Fibroblast of lung (primary cell): ENCODE data around the gene GVQW3.

Experiments used
- EZH2 ChIP-seq: IDR thresholded peaks from 2 replicates; pipeline ENCODE4 v1.5.1; 2012; ENCODE audit warnings: low read length, control low read depth, mild to moderate bottlenecking; ENCODE audit errors: missing control alignments
- TF ChIP-seq, protein P1 (sequence below), 2 donors: IDR thresholded peaks in 1 of 2; conservative IDR thresholded peaks in 1 of 2; 1 replicate in 1 of 2; 2 replicates in 1 of 2; pipeline ENCODE4 v1.5.1; 2011 to 2012; ENCODE audit warnings: low read length in 2 of 2, control low read depth in 1 of 2, inconsistent platforms in 1 of 2, low read depth in 1 of 2, mild to moderate bottlenecking in 1 of 2

DNA sequence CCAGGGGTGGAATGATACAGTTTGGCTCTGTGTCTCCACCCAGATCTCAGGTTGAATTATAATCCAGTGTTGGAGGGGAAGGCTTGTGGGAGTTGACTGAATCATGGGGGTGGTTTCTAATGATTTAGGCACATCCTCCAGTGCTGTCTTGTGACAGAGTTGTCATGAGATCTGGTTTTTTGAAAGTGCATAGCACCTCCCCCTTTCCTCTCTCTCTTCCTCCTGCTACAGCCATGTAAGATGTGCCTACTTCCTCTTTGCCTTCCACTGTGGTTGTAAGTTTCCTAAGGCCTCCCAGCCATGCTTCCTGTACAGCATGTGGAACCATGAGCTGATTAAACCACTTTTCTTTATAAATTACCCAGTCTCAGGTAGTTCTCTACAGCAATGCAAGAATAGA is 45.3 kb upstream of the GVQW3 start:
- TF ChIP-seq, protein P1, sequence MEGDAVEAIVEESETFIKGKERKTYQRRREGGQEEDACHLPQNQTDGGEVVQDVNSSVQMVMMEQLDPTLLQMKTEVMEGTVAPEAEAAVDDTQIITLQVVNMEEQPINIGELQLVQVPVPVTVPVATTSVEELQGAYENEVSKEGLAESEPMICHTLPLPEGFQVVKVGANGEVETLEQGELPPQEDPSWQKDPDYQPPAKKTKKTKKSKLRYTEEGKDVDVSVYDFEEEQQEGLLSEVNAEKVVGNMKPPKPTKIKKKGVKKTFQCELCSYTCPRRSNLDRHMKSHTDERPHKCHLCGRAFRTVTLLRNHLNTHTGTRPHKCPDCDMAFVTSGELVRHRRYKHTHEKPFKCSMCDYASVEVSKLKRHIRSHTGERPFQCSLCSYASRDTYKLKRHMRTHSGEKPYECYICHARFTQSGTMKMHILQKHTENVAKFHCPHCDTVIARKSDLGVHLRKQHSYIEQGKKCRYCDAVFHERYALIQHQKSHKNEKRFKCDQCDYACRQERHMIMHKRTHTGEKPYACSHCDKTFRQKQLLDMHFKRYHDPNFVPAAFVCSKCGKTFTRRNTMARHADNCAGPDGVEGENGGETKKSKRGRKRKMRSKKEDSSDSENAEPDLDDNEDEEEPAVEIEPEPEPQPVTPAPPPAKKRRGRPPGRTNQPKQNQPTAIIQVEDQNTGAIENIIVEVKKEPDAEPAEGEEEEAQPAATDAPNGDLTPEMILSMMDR (conservative IDR thresholded peaks at IDR 0.05 in 1 of 2, IDR thresholded peaks at IDR 0.05 in 1 of 2; ENCODE audit: low read depth in 1 of 2, low read length in 2 of 2) = no peak
- TF ChIP-seq EZH2 = no peak
